Measurements from ENCODE around the gene ADORA2A. TPM values are rescaled to one million over a fixed set of nuclear protein-coding genes. Genes with fewer than 3 reads are reported as not detected.

Gene ADORA2A
- total RNA-seq, 1 experiment from 2014 or later: 0.96 TPM

DNA sequence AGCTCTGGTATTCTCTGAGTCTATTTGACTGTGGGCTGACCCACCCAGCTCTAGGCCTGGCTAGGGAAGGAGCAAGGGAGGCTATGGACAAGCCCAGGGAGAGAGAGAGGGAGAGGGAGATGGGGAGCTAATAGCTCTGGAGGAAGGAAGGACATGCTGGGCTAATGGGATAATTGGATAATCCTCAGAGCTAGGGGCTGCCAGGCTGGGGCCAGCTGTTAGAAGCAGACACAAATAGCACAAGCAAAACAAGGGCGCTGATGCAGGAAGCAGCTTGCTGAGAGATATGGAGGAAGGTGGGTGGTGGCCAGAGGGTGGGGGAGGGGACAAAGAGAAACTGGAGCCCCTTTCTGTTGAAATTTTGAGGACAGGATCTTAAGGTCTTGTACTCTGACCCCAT, 23.2 kb downstream of the ADORA2A start:
- no TSS peak for BruUV-seq (replicated peaks)
- Mint-ChIP-seq H3K27me3 (ENCODE audit: insufficient read depth, unreplicated experiment) (no peaks in the 10 kb centered on the region), H3K36me3 (ENCODE audit: insufficient read depth, unreplicated experiment) (no peaks in the 10 kb centered on the region), H3K9me3 (ENCODE audit: unreplicated experiment) (no peaks in the 10 kb centered on the region), H3K27ac (ENCODE audit: low read depth, unreplicated experiment) (no peak overlapping the region), H3K4me3 (ENCODE audit: unreplicated experiment) (no peak overlapping the region), H3K4me1 (ENCODE audit: insufficient read depth, unreplicated experiment) (no peaks in the 10 kb centered on the region)
- intact Hi-C loops (cut with micrococcal nuclease): no loop called here
- POLR2A ChIA-PET: interaction anchor here (0.5 kb wide), 1 partner anchor 1344 kb away, joined by 3 read pairs; no protein-coding TSS in a partner anchor
- DNase-seq (ENCODE audit: unreplicated experiment): no peak
- TF ChIP-seq, protein P1, sequence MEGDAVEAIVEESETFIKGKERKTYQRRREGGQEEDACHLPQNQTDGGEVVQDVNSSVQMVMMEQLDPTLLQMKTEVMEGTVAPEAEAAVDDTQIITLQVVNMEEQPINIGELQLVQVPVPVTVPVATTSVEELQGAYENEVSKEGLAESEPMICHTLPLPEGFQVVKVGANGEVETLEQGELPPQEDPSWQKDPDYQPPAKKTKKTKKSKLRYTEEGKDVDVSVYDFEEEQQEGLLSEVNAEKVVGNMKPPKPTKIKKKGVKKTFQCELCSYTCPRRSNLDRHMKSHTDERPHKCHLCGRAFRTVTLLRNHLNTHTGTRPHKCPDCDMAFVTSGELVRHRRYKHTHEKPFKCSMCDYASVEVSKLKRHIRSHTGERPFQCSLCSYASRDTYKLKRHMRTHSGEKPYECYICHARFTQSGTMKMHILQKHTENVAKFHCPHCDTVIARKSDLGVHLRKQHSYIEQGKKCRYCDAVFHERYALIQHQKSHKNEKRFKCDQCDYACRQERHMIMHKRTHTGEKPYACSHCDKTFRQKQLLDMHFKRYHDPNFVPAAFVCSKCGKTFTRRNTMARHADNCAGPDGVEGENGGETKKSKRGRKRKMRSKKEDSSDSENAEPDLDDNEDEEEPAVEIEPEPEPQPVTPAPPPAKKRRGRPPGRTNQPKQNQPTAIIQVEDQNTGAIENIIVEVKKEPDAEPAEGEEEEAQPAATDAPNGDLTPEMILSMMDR (IDR thresholded peaks at IDR 0.05; ENCODE audit: unreplicated experiment): no peak
- CTCF ChIA-PET: interaction anchor here (0.6 kb wide), 2 partner anchors 28 to 351 kb away, joined by 3 read pairs; no protein-coding TSS in a partner anchor

DNA sequence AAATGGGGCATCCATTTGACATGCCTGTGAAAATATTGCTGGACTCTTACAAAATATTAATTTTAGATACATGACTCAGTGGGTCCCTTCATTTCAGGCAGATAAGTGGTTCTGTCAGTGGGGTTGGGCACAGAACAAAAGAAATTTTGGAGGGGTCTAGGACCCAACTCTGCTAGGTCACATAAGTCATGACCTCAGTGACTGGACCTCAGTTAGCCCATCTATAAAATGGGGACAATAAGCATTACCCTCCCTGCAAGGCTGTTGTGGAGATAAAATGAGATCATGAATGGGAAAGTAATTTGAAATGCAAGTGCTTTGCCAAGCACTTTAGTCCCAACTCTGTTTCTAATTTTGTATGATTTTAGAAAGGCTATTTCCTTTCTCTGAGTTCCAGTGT, 23.8 kb downstream of the ADORA2A start:
- Mint-ChIP-seq H3K9me3 (ENCODE audit: unreplicated experiment) (no peaks in the 10 kb centered on the region), H3K4me3 (ENCODE audit: unreplicated experiment) (no peak overlapping the region), H3K27me3 (ENCODE audit: insufficient read depth, unreplicated experiment) (peaks cover 5% of the 10 kb centered on the region), H3K4me1 (ENCODE audit: insufficient read depth, unreplicated experiment) (no peaks in the 10 kb centered on the region), H3K36me3 (ENCODE audit: insufficient read depth, unreplicated experiment) (no peaks in the 10 kb centered on the region), H3K27ac (ENCODE audit: low read depth, unreplicated experiment) (no peak overlapping the region)
- no TSS peak for BruUV-seq (replicated peaks)
- TF ChIP-seq, protein P1 (IDR thresholded peaks at IDR 0.05; ENCODE audit: unreplicated experiment): no peak
- intact Hi-C loops (cut with micrococcal nuclease): no loop called here
- DNase-seq (ENCODE audit: unreplicated experiment): no peak
- CTCF ChIA-PET: no interaction called here
- POLR2A ChIA-PET: no interaction called here

DNA sequence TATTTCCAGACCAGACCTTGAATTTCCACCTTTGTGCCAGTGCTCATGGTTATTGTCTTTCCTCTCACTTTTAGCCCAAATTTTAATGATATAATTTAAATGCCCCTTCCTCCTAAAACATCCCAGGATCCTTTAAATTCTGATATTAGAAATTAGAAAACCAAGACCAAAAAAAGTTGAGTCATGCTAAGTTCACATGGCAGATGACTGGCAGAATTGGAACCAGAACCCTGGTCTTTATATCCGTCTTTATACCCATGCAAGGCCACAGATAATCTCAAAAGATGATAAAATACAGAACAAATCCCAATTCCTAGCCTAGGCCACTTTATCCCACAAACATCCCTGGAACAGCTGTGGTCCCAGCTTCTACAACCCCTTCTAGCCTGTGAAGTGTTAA, 26.5 kb downstream of the ADORA2A start:
- no TSS peak for BruUV-seq (replicated peaks)
- Mint-ChIP-seq H3K36me3 (ENCODE audit: insufficient read depth, unreplicated experiment) (no peaks in the 10 kb centered on the region), H3K9me3 (ENCODE audit: unreplicated experiment) (no peaks in the 10 kb centered on the region), H3K4me3 (ENCODE audit: unreplicated experiment) (no peak overlapping the region), H3K4me1 (ENCODE audit: insufficient read depth, unreplicated experiment) (no peaks in the 10 kb centered on the region), H3K27ac (ENCODE audit: low read depth, unreplicated experiment) (no peak overlapping the region), H3K27me3 (ENCODE audit: insufficient read depth, unreplicated experiment) (peaks cover 10% of the 10 kb centered on the region)
- TF ChIP-seq, protein P1 (IDR thresholded peaks at IDR 0.05; ENCODE audit: unreplicated experiment): no peak
- POLR2A ChIA-PET: no interaction called here
- intact Hi-C loops (cut with micrococcal nuclease): no loop called here
- no peak for DNase-seq (ENCODE audit: unreplicated experiment)
- CTCF ChIA-PET: no interaction called here

DNA sequence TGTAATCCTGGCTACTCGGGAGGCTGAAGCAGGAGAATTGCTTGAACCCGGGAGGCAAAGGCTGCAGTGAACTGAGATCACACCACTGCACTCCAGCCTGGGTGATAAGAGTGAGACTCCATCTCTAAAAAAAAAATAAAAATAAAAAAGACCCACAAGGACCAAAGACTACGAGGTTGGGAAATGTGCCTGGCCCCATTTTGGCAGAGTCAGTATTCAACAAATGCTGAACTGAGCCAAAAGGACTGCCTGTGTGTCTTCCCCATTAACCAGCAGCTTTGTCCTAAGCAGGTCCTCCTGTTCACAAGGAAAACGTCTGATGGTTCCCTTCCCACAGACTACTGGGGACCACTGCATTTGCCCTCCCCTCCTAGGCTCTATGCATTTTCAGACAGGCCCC, 27.6 kb downstream of the ADORA2A start:
- H3K27ac Mint-ChIP-seq (ENCODE audit: low read depth, unreplicated experiment): no peak overlapping the region
- H3K4me1 Mint-ChIP-seq (ENCODE audit: insufficient read depth, unreplicated experiment): no peaks in the 10 kb centered on the region
- no TSS peak for BruUV-seq (replicated peaks)
- TF ChIP-seq, protein P1 (IDR thresholded peaks at IDR 0.05; ENCODE audit: unreplicated experiment): no peak
- DNase-seq (ENCODE audit: unreplicated experiment): no peak
- CTCF ChIA-PET: no interaction called here
- no peak overlapping the region for H3K4me3 Mint-ChIP-seq (ENCODE audit: unreplicated experiment)
- no peaks in the 10 kb centered on the region for H3K9me3 Mint-ChIP-seq (ENCODE audit: unreplicated experiment)
- intact Hi-C loops (cut with micrococcal nuclease): no loop called here
- no peaks in the 10 kb centered on the region for H3K36me3 Mint-ChIP-seq (ENCODE audit: insufficient read depth, unreplicated experiment)
- POLR2A ChIA-PET: no interaction called here
- peaks cover 10% of the 10 kb centered on the region for H3K27me3 Mint-ChIP-seq (ENCODE audit: insufficient read depth, unreplicated experiment)
